Mesothelial cell of epicardium (in vitro differentiated cells): ENCODE data around the gene PPIL1. TPM values are rescaled to one million over a fixed set of nuclear protein-coding genes. Genes with fewer than 3 reads are reported as not detected.

ENCODE experiments used
- DNase-seq, 2 experiments: peaks; one replicate each; pipeline ENCODE4 v3.0.0; 2021; ENCODE audit warnings: low spot score in 2 of 2; ENCODE audit not compliant: unreplicated experiment in 2 of 2
- H3K27ac Mint-ChIP-seq: 2 replicates; pipeline ENCODE4 v1.8.0; 2021; ENCODE audit warnings: mixed read lengths
- H3K27me3 Mint-ChIP-seq: 2 replicates; pipeline ENCODE4 v1.8.0; 2021; ENCODE audit warnings: low read depth, mixed read lengths
- H3K36me3 Mint-ChIP-seq: 2 replicates; pipeline ENCODE4 v1.8.0; 2021; ENCODE audit warnings: mixed read lengths
- H3K4me1 Mint-ChIP-seq: 2 replicates; pipeline ENCODE4 v1.8.0; 2021; ENCODE audit warnings: mixed read lengths
- H3K4me3 Mint-ChIP-seq: 2 replicates; pipeline ENCODE4 v1.8.0; 2021; ENCODE audit warnings: mild to moderate bottlenecking, moderate library complexity, mixed read lengths
- H3K9me3 Mint-ChIP-seq: 2 replicates; pipeline ENCODE4 v1.8.0; 2021; ENCODE audit warnings: mixed read lengths
- total RNA-seq: library from RNA; stranded (reverse); gene quantifications from 3 replicates; pipeline ENCODE4 v1.2.1, GENCODE V29; 2021
- TF ChIP-seq, protein P1 (sequence below): fragments of 200-600 bp; sonication (generic); IDR thresholded peaks from one replicate; pipeline ENCODE4 v1.5.0; 2021; ENCODE audit warnings: antibody characterized with exemption; ENCODE audit not compliant: unreplicated experiment

The PPIL1 gene
- total RNA-seq, 1 donor from 2014 or later: 32.7 TPM

DNA sequence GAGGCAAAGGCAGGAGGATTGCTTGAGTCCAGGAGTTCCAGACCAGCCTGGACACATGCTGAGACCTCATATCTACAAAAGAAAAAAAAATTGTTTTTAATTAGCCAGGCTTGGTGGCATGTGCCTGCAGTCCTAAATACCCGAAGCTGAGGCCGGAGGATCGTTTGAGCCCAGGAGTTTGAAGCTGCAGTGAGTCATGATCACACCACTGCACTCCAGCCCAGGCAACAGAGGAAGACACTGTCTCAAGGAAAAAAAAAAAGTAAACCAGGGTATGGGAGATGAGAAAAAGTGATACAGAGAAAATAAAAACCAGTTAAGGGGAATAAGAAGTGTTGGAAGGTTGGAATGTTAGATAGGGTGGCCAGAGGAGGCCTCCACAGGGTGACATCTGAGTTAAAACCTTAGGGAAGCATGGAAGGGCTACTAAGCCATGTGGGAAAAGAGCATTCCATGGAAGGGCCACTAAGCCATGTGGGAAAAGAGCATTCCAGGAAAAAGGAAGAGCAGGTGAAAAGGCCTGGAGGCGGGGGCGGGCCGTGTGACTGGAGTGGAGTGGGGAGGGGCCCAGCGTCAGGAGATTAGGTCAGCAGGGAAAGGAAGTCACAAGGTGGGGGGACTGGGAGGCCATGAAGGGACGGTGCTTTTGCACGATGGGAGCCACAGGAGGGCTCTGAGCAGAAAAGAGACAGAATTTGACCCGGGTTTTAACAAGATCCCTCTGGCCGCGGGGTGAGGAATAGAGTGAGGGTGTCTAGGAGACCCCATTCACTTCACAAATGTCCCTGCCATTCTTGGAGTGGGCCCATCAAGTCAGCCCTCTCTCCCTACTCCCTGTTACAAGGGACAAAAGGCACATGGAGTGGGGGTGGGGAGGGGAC is 53.7 kb downstream of the PPIL1 start:
- no peaks in the 10 kb centered on the region for H3K9me3 Mint-ChIP-seq
- TF ChIP-seq, protein P1, sequence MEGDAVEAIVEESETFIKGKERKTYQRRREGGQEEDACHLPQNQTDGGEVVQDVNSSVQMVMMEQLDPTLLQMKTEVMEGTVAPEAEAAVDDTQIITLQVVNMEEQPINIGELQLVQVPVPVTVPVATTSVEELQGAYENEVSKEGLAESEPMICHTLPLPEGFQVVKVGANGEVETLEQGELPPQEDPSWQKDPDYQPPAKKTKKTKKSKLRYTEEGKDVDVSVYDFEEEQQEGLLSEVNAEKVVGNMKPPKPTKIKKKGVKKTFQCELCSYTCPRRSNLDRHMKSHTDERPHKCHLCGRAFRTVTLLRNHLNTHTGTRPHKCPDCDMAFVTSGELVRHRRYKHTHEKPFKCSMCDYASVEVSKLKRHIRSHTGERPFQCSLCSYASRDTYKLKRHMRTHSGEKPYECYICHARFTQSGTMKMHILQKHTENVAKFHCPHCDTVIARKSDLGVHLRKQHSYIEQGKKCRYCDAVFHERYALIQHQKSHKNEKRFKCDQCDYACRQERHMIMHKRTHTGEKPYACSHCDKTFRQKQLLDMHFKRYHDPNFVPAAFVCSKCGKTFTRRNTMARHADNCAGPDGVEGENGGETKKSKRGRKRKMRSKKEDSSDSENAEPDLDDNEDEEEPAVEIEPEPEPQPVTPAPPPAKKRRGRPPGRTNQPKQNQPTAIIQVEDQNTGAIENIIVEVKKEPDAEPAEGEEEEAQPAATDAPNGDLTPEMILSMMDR: no peak
- DNase-seq: no peak
- peaks cover 21% of the 10 kb centered on the region for H3K4me1 Mint-ChIP-seq
- no peaks in the 10 kb centered on the region for H3K27me3 Mint-ChIP-seq
- no peaks in the 10 kb centered on the region for H3K36me3 Mint-ChIP-seq
- H3K4me3 Mint-ChIP-seq: no peak overlapping the region
- no peak overlapping the region for H3K27ac Mint-ChIP-seq

DNA sequence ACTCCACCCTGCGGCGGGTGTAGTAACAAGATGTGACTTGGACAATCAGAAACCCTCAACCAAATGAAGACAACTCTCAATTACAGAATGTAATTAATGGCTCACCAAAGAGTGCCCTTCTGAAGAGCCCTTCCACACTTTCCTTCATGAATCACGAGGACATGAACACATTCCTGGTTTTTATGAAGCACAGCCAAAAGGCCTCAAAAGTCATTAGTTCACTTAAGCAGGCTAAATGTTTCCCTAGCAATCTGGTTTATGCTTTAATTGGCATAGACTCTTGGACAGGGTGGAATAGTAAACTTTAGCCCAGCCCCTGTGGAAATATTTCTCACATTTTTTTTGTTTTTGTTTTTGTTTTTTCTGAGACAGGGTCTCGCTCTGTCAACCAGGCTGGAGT is 55.8 kb downstream of the PPIL1 start:
- no peaks in the 10 kb centered on the region for H3K36me3 Mint-ChIP-seq
- TF ChIP-seq, protein P1: no peak
- H3K27ac Mint-ChIP-seq: no peak overlapping the region
- peaks cover 21% of the 10 kb centered on the region for H3K4me1 Mint-ChIP-seq
- H3K4me3 Mint-ChIP-seq: no peak overlapping the region
- DNase-seq: no peak
- H3K9me3 Mint-ChIP-seq: no peaks in the 10 kb centered on the region
- no peaks in the 10 kb centered on the region for H3K27me3 Mint-ChIP-seq

DNA sequence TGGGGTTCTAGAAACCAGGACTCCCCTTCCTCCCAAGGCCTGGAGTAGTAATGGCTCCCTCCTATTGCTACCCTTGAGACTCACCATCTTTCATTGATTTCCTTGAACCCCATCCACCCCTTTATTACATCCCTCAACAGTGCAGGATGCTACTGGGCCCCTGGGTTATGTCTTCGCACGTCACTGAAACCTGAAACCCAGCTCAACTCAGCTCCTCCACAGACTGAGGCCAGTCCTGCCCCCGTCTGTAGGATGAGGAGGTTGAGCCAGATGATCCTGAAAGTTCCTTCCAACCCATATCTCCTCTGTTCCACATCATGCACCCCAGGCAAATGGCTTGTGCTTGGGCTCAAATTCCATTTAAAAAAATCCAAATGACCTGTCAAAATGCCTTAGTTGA is 56.8 kb downstream of the PPIL1 start:
- peaks cover 19% of the 10 kb centered on the region for H3K4me1 Mint-ChIP-seq
- no peak overlapping the region for H3K4me3 Mint-ChIP-seq
- no peaks in the 10 kb centered on the region for H3K36me3 Mint-ChIP-seq

DNA sequence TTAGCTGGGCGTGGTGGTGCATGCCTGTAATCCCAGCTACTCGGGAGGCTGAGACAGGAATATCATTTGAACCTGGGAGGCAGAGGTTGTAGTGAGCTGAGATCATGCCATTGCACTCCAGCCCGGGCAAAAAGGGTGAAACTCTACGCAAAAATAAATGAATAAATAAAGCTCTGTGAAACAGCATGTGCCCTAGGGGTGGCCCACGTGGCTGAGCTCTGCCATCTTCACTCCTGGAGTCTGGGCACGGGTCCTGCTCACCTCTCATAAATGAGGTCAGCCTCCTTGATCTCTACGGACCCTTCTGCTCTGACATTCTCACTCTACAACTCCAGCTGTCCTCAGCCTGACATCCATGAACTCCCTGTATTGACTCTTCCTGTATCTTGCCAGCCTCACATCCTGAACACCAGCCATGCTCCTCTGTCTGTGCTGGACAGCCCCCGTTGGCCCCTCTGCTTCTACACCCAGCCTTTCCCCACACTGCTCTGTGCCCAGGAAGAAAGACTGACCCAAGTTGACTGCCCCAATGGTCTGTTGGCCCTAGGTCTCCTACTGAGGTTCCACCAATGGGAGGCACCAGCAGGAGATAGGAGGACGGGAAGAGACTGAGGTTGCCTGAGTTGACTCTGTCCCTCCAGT is 57.3 kb downstream of the PPIL1 start:
- no peaks in the 10 kb centered on the region for H3K9me3 Mint-ChIP-seq
- TF ChIP-seq, protein P1: no peak
- no peaks in the 10 kb centered on the region for H3K36me3 Mint-ChIP-seq
- H3K27me3 Mint-ChIP-seq: no peaks in the 10 kb centered on the region
- peaks cover 19% of the 10 kb centered on the region for H3K4me1 Mint-ChIP-seq
- H3K27ac Mint-ChIP-seq: no peak overlapping the region
- H3K4me3 Mint-ChIP-seq: no peak overlapping the region
- DNase-seq: no peak

More for the DNA sequence above, 56.8 kb downstream of the PPIL1 start:
- Mint-ChIP-seq H3K27me3 (no peaks in the 10 kb centered on the region), H3K9me3 (no peaks in the 10 kb centered on the region), H3K27ac (no peak overlapping the region)
- TF ChIP-seq, protein P1: no peak
- no peak for DNase-seq

DNA sequence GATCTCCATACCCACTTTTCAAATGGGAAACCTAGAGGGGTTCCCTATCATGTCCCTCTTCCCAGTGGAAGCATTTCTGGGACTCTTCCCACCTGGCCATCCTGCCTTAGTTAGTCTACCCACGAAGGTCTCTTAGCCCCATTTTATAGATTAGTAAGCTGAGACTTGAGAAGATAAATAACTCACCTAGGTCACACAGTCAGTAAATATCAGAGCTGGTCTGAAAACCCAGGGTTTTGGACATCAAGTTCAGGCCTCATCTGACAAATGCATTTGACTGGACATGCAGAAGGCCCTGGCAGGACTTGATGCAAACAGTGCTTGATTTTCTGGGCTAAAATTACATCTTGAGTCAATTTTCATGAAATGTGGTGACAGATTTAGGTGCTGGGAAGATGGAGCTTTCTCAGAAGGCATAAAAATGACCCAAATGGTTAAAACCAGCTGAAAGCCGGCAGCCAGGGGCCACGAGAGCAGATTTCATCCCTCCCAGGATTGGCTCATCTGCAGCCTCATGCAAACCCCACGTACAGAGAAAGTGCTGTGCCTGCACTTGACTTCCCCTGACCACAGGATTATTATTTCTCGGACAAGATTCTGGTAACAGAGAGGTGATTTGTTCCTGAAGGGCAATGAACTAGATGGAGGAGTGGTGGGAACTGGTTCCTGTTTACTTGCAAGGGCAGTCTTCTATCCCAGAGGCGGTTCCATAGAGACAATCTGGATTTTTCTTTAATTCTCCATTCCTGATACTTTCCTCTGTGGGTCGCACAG is 58.5 kb downstream of the PPIL1 start:
- Mint-ChIP-seq H3K27me3 (peaks cover 3% of the 10 kb centered on the region), H3K4me3 (no peak overlapping the region), H3K27ac (no peak overlapping the region), H3K9me3 (no peaks in the 10 kb centered on the region), H3K36me3 (no peaks in the 10 kb centered on the region), H3K4me1 (peaks cover 10% of the 10 kb centered on the region)
- TF ChIP-seq, protein P1: no peak
- DNase-seq: no peak
